Epidermal melanocyte (primary cell): ENCODE results near the gene FILIP1L.

Experiments used
- DNase-seq: peaks from one replicate; pipeline ENCODE4 v3.0.0; 2011; ENCODE audit warnings: low spot score; ENCODE audit not compliant: insufficient read length

The FILIP1L gene

DNA sequence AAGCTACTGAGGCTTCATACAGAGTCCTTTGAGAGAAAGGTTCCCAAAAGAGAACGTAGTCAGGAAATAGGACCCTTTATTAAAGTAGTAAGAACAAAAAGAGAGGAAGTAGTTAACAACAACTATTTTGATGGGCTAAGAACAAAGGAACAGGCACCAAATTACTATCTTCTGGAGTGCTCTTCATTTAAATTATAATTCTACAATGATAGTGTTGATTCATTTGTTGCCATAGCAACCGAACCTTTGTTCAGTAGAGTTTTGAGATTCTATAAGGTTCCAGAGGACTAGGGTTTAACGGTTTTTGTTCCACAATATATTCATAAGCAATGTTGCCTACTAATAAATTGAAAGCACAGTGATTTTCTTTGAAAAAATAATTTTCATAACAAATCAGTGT lies 217.8 kb downstream of the FILIP1L start:
- no peak for DNase-seq

DNA sequence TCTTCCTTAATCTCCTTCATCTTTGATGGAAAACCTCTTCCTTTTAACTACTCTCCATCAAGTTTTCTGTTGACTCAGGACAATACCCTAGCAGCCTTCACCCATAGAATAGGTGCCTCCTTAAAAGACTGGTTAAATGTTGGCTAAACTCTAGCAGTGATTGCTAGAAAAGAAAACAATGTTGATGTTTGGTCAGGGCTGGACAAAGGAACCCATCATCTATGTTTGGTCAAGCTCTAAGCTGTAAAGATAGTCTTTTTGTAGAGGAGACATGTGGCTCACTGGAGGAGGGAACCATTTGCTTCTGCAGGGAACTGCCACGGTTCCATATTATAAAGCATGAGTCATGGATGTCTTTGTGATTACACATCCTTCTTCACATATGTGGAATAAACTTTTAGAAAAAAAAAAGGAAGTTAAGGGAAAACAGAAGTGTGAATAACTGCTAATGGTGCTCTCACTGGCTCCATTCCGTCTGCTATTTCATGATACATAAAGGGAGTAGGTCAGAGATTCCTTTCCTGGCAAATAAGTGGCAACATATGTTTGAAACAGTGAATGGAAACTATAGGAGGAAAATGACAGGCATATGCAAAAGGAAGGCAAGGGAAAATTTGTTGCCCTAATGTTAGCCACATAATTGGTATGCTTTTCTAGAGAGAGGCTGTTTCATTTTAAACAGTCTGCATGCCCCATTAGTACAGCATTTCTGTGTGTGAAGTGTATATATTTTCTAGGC lies 218.4 kb downstream of the FILIP1L start:
- DNase-seq, result no peak

GRCh38 chr3:99895131-99895696 lies 219.1 kb downstream of the FILIP1L start:
- DNase-seq, result no peak

- DNase-seq, result no peak
Observed at GRCh38 chr3:99892332-99892731, 222.0 kb downstream of the FILIP1L start.

DNA sequence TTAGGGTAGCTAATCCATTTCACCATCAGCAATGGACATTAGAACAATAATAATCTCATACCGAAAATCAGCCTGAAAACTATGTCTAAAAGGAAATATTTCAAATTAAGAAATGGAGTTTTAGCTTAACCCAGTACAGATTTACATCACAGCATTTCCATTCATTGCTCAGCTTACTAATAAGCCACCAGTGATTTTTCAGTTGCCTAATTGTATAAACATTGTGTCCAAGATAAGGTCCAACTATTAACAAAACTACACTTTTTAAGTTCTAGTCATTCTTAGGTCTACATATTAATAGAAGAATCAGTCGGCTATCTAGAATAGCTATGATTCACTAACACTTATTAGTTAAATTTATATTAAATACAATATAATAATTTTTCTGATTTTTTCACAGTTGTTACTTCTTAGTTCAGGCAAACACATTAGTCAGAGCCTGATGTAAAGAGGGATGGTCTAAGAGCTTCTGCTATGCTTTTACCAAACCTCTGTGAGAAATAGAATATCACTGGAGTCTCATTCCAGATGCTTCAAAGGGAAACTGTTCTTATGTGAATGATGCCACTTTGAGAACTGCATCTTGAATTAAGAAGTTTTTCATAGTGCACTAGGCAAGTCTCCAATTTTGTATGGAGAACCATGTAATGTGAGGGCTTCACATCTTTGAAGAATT lies 222.6 kb downstream of the FILIP1L start:
- no peak for DNase-seq

- DNase-seq, result no peak
Observed at GRCh38 chr3:99885851-99886250, 228.4 kb downstream of the FILIP1L start.

- no peak for DNase-seq
Observed at GRCh38 chr3:99885085-99885484, 229.2 kb downstream of the FILIP1L start.

DNA sequence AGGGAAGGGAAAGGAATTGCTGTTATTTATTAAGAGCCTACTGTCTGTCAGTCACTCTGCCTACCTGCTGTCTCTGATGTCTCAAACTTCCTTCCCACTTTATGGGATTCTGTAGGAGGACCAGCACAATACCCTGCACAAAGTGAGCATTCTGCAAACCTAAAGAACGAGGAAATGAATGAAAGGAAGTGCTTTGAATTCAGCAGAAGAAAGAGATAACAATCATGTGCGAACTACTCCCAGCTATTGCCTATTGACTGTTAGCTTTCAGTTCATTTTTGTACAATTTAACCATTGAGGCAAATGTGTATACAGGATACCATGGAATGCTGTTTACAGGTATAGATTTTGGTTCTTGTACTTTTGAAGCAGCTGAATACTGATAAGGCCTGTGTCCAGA lies 229.8 kb downstream of the FILIP1L start:
- no peak for DNase-seq

- no peak for DNase-seq
Observed at GRCh38 chr3:99883693-99884092, 230.6 kb downstream of the FILIP1L start.

DNA sequence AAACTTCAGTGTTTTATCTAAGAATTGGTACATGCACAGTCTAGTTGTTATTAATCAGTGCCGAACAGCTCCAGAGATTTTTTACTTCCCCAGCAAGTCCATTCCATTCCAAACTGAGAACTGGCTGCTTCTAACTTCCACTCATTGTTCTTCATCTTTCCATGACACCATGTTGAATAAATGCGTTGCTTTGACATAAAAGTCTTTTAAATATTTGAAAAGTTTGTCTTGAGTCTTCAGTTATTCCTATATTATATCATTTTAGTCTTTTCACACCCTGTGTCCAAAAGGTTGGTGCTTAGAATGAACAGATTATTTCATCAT lies 231.2 kb downstream of the FILIP1L start:
- no peak for DNase-seq

DNA sequence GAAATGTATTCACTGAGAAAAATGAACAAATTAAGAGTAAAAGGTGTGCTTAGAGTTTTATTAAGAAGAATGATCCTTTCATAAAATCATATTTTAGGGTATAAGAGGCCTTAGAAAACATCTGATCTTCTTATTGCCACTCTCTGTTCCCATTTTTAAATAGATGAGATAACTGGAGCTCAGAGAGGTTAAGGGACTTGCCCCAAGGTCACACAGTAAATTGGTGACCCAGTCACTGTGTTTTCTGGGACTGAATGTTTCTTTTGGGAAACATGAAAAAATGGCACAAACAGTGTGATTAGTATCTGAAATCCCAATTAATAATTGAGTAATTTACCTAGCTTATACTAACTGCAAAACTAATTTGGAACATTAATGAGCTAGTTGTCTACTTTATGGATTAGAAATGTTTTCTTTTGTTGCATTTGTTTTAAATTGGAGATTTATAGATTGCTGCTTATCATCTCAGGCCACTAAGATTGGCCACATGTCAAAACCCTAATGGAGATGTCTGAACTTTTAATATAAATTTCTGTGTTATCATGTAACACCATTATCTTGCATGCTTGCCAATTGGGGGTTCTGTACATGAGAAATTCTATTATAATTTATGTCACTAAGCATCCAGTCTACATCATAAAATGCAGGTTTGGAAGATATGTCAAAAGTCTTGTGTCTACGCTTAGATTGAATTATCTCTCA lies 231.7 kb downstream of the FILIP1L start:
- no peak for DNase-seq

DNA sequence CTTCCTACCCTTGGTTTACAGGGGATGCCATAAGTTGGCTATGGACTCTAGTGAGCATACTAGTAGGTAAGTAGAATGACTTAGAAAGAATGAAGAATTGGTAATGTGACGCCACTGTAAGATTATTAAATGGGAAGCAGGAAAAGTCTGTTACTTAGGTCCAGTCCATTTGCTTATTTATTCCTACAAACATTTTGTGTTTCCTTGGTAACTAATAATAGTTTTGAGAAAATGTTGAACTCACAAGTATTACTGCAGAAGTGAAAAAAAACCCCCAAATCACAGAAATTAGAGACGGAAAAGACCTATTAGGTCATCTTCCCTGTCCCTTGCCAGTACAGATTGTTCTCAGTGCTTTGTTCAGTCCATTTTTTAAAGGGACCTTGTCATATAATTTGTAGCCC lies 233.2 kb downstream of the FILIP1L start:
- no peak for DNase-seq

DNA sequence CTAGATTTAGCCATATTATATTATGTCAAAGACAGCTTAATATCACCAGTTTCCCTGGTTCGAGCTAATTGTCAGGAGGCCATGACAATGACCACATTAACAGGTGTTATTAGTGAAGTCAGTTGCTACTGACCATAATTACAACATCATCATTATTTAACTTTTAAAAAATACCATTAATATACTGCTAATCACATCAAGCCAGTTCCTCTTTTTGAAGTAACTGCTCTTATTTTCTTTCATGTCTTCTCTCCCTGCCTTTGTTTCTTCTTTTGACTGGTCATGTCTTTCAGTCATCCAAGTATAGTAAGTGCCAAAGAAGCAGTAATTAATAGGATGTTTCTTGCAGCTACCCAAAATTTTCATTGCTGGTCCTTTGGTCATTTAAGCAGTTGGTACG lies 235.0 kb downstream of the FILIP1L start:
- no peak for DNase-seq

- no peak for DNase-seq
Observed at GRCh38 chr3:99878005-99878404, 236.3 kb downstream of the FILIP1L start.

- no peak for DNase-seq
Observed at GRCh38 chr3:99877031-99877579, 237.2 kb downstream of the FILIP1L start.

DNA sequence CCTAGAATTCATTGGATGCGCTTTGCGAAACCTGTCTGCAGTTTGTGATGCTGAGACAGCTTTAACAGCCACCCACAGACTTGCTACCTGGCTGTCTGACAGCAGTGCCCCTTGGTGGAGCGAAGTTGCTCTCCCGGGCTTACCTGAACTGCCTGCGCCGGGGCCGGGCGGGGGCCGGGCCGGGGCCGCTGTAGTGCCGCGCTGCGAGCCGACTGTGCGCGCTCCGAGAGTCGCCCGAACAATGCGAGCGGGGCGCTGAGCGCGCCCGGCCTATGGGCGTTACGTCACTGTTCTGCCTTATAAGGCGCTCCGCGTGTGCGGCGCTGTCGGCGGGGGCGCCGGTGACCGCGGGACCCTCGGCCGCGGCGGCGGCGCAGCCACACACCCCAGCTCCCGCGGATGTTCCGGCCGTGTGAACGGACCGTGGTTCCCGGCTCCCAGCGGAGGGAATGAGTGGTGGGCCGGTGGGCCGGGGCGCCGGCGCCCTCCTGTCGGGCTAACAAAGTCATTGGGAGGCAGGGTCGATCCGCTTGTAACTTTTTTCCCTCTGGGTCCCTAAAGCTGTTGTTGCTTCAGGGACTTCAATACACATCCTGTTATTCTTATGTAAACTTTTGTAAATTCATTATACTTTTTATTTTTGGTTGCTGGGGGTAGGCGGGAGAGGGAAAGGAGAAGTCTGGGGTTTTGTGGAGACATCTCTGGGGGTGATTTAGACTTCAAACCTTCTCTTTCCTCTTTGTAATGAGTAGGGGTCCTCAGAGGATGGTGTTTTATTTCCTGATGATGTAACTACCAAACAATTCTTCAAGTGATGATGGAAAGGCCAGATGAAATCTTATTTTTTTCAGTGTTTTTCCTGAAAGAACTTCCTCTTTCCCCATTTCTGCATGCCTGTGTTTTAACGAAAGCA lies 238.1 kb downstream of the FILIP1L start:
- DNase-seq, result no peak

DNA sequence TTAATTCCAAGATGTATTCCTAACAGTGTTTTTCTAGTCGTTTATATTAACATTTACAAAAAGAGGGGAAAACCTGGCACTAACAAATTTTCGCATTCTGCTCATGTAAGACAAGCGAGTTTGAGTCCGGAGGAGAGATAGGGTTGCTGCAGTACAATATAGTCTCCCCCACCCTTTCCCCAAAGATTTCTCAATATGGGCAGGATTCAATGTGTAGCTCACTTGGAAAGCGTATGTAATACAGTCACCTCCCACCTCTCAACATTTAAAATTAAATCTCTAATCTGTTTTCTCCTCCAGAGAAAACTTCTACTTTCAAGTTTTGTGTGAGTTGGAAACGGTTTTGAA lies 238.7 kb downstream of the FILIP1L start:
- DNase-seq, result no peak

DNA sequence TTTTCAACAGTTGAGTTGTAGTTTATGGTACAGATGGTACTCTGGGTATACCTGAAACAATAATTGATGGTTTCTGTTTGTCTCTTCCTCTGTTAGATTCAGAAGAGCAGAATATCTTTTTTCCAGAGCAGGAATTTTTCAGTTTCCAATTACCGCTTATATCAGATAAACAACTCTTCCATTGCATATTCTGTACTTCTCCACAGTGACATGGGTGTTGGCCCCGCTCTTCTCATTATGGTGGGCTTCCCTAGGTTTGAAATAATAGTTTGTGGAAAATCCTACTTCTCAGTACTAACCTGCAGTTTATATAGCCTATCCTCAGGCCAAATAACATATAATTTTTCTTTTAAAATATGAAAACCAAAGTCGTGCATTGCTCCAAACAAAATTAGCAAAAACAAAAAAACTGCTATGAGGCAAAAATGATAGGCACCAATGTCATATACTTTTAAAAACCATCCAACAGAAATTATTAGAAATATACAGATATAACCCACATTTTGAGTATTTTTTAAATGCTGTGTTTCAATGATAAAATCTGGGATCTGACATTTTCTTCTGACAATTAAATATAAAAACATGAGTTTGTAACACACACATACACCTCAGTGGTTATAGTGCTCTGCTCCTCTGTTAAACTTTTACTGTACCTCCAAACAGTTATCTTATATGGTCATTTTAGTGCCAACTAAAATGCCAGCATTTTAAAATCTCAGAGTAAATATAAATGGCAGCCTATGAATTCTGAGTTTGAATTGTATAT lies 239.9 kb downstream of the FILIP1L start:
- DNase-seq, result no peak

- DNase-seq, result no peak
Observed at GRCh38 chr3:99873269-99874102, 240.8 kb downstream of the FILIP1L start.

GRCh38 chr3:99872923-99873254 lies 241.4 kb downstream of the FILIP1L start:
- no peak for DNase-seq
